GM21529 (cell line): ENCODE data around the gene POC1B.
A peak's percentile ranks its signal among the peaks of the same experiment; 100 is the strongest.

Source experiments
- ATAC-seq: cut with Tn5 transposase; IDR thresholded peaks from one replicate; pipeline ENCODE4 v1.9.1; 2021; ENCODE audit not compliant: unreplicated experiment

Gene POC1B

DNA sequence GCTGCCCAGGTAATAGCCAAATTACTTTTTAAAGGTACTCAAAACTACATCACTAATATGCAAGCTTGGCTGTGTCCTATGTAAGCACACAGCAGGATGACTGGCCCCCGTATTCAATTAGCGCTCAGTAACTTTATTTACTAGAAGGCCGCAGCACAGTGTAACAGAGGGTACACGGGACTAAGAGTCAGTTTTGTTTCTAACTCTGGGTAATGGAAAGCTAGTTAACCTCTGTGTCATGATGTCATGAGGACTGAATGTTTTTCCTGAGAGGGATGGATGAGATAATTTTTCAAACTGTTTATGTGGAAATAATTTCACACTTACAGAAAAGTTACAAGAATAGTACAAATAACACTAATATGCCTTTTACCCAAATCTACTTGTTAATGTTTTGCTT is 28.4 kb downstream of the POC1B start:
- no peak for ATAC-seq

- ATAC-seq = no peak
Measured at GRCh38 chr12:89497005-89497404, 28.8 kb downstream of the POC1B start.

- peak; percentile 50 for ATAC-seq
Measured at GRCh38 chr12:89494411-89495231, 31.2 kb downstream of the POC1B start.

DNA sequence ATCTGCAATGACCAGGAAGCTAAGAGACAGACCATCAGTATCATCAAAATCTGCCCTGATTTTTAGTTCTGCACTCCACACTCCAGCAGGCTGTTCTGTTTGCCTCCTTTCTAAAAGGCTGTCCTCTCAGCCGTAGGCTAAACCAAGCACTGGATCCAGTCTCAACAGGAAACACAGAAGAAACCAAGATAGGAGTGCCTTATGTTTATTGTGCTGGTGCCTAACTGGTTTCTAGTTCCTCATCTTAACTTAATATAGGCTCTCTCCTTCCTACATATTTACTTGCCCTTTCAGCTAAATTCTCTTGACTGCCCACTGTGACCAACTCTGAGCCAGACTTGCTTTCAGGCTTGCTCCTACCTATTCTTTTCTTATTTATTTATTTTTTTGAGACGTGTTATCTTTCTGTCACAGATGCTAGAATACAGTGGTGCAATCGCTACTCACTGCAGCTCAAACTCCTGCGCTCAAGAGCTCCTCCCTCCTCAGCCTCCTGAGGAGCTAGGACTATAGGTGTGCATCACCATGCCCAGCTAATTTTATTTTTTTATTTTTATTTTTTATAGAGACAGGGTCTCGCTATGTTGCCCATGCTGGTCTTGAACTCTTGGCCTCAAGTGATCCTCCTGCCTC is 32.1 kb downstream of the POC1B start:
- ATAC-seq = no peak

DNA sequence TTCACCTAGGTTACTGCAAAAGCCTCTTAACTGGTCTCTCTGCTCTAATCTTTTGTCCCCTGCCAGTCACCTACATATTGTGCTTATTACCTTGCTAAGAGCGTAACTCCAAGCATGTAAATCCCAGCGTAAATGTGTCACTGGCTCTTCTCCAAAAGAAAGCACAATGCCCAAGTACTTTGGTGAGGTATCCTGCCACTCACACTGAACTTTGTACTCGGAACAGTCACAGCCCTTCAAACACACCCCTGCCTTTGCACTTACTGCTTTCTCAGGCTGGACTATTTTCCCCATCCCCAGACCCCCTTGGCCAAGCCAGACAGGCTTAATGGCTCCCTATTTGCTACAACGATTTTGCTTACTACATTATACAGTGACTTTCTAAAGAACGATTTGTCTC is 33.0 kb downstream of the POC1B start:
- no peak for ATAC-seq

- ATAC-seq = no peak
Measured at GRCh38 chr12:89490922-89491321, 34.9 kb downstream of the POC1B start.

DNA sequence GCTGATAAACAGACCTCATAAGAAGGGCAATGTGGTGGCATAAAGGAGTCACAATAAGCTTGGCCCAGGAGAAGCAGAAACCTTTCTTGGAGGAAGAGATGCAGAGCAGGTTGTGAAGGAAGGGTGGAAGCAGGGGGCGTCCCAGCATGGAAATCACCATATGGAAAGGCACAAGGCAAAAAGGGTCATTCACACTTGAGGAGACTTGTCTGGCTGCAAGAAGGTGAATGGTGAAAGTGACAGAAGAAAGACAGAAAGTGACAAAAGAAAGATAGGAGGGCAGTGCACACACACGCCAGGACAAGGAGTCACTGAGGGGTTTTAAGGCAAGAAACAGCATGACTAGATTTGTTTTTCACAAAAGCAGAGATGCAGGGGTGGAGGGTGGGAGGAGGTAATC is 39.6 kb downstream of the POC1B start:
- no peak for ATAC-seq

GRCh38 chr12:89484470-89484869 is 41.4 kb downstream of the POC1B start:
- ATAC-seq = no peak

DNA sequence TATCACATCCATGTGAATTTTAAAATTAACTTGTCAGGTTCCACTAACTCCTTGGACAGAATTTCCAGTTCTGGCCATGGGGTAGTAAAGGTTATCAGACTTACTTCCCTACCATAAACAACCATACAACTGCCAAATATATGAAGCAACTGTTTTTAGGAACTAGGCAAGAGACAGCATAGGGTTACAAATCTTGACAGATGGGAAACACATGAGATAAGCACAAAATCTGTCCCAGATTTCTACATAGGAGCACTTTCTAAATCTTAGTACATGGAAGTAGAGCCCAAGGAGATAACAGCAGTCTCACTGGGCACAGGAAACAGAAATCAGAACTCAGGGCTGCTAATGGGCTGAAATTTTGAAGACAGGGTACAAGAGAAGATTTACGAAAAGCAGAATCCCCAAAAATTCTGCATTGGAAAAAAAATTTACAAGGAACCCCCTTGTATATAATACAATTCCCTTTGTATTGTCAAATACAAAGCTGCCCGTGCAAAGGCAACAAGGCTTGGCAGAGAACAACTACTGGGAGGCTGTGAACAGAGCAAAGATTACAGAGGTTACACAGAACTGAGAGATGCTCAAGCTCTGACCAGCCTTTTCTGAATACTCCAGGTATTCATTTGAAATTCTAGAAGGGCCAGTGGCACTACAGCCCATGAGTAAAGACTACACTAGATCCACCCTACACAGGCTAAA is 44.5 kb downstream of the POC1B start:
- ATAC-seq = no peak

DNA sequence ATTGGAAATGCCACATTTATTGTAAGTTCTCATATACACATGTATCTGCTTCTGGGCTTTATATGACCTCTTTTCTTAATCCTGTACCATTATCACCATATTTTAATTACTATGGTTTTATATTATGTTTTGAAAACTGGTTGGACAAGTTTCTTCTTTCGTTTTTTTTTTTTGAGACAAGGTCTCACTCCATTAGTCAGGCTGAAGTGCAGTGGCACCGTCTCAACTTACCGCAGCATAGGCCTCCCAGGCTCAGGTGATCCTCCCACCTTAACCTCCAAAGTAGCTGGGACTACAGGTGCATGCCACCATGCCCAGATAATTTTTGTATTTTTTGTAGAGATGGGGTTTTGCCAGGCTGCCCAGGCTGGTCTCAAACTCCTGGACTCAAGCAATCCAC is 45.9 kb downstream of the POC1B start:
- no peak for ATAC-seq

DNA sequence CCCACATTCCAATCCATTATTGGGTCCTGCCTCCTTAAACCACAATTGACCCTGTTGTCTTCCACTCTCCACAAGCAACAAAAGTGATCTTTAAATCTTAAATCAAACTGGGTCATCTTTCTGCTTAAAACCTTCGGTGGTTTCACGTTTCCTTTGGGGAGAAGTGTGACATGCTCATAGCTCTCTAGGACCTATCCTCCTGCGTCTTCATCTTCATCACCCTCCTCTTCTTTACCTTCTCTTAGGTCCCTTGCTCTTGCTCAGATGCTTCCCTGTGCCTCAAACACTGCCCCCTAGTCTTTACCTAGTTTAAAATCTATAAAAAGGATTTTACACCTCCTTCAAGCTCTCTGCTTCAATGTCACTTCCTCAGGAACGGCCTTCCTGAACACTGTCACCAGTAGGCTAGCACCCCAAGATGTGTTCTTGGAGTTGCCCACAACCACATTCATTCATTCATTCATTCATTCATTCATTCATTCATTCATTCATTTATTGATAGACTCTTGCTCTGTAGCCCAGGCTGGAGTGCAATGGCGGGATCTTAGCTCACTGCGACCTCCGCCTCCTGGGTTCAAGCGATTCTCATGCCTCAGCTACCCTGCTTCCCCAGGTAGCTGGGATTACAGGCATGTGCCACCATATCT is 48.1 kb downstream of the POC1B start:
- no peak for ATAC-seq

DNA sequence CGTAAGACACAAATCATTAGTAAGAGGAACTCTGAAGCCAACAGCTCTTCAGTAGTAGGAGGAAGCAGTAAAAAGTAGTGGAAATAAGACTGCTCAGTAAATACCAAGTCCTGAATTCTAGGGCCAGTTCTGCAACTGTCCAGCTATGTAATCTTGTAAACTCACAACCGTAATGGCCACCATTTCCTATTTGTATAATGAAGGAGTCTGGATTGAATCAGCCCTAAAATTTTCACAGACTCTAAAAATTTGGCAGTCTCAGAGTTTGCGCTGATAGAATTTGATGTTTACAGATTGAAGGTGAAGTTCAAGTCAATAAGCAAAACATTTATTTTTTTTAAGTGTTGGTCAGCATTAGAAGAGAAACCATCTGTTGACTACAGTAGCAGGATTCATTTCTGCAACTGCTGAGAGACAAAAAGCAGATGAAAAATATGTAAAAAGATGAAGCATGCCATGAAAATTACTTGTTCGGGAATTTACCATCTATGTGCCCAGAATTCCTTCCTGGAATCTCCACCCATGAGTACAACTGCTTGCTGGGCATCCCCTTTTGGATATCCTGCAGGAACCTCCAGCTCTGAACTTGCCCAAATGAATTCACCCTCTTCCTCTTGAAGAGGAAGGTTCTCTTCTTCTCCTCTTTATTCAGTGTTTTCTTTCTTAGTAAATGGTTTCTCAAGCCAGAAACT is 48.8 kb downstream of the POC1B start:
- no peak for ATAC-seq

DNA sequence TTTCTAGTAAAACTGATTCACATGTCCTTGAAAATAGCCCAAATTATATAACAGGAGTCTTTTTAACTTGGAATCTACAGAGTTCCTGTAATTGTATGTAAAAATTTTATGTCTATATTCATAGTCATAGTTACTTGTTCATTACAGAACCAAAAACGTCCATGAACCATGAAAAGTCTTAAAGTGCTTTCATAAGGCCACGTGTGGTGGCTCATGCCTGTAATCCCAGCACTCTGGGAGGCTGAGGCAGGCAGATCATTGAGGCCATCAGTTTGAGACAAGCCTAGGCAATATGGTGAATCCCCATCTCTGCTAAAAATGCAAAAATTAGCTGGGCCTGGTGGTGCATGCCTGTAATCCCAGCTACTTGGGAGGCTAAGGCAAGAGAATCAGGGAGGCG is 49.6 kb downstream of the POC1B start:
- ATAC-seq = no peak

DNA sequence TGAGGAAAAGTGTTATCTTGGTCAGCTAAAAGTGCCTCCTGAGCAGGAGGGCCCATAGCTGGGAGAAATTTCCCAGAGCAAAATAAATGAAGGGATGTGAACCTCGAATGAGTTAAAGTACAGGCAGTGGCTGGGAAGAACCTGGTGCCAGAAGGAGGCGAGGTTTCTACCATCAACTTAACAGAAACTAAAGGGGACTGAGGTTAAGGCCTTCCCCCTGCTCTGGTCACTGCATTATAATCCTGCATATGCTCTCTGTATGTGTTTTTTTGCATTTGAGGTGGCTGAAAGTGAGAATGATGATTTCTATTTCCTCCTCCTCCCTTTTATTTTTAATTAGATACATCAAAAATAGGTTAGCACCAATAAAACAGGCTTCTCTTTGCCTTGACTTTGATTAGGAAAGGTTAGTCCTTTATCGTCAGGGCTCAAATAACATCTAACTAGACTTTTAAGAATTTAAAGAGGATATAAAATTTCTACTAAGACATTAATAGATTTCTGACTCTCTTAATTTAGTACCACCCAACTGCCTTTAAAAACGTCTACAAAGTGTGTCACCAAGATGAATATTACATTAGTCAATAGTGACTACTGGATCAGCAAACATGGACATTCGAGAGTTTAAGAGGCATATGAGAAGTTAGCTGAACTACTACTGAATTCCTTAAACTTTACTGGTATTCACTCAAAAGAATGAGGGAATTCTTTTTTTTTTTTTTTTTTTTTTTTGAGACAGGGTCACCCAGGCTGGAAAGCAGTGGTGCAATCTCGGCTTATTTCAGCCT is 50.5 kb downstream of the POC1B start:
- ATAC-seq = peak; percentile 47

GRCh38 chr12:89474615-89475014 is 51.2 kb downstream of the POC1B start:
- no peak for ATAC-seq

DNA sequence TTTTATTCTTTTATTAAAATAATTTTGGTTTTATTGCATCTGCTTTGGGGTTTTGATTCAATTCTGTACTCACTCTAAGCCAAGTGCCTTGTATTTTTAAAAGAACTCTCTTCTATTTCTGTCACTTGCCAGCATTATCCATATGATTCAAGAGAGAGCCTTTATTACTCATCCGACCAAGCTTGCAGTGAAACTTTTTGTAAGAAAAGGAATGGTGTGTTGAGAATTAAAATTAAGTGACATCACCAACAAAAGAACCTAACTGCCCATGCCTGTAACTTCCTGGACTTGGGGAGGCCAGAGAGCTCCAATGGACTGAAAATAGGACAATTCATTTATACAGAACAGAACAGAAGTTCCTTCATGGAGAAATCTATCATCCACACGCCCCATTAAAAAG is 53.3 kb downstream of the POC1B start:
- ATAC-seq = no peak

DNA sequence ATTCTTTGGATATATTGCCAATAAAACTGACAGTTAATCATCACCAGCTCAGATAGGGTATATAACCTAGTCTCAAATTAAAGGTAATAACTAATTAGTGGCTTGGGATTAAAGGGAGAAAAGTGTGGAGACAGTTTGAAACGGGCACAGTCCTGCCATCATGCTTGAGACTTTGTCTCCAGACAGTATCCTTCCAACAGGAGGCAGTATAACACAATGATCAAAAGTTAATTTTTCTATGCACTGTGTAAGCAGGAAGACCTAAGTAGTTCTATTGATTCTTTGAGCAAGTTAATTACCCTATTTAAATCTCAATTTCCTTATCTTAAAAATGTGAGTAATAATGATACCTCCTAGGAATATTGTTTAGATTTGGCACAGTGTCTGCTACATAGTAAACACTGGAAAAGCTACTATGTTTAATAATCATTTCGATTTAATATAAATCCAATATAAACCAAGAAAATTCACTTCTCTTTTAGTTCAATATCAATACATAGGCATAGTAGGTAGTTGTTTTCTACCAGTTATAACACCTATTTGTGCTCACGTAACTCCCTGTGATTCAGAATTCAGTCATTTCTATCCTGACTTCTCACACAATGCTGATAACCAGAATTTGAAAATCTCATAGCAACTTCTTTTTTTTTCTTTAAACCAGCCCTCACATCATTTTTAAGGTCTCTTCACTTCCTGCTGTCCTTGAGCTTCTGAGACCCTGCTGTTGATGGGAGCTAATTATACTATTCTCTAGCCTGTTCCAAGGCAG is 54.9 kb downstream of the POC1B start:
- ATAC-seq = peak; percentile 37

- peak; percentile 73 for ATAC-seq
Measured at GRCh38 chr12:89469361-89469760, 56.5 kb downstream of the POC1B start.

DNA sequence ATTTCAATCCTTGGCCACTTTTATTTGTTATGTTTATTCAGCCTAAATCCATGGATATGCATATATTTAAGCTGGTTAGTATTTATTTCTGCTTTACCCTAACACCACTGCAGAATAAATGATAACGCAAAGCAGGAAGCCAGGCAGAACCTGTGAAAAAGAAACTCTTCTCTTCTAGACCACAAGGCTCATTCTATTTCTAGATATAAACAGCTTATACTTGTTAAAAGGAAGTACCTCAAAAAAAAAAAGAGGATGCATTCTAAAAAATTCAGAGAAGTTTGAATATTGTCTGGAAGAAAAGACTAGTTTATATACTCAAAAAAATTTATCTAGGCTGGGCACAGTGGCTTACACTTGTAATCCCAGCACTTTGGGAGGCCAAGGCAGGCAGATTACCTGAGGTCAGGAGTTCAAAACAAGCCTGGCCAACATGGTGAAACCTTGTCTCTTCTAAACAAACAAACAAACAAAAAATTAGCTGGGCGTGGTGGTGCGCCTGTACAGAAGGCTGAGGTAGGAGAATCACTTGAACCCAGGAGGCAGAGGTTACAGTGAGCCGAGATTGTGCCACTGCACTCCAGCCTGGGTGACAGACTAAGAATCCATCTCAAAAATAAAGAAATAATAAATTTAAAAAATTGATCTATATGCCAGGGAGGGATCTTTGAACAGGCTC is 57.1 kb downstream of the POC1B start:
- ATAC-seq = peak; percentile 82
